Ovary (tissue), 9 donors: ENCODE results near the gene MAPT. TPM values are rescaled to one million over a fixed set of nuclear protein-coding genes. Genes with fewer than 3 reads are reported as not detected.

Source experiments
- DNase-seq, 5 donors: peaks; one replicate each; pipeline ENCODE4 v3.0.0-alpha.2; 2019 to 2020
- H3K27ac ChIP-seq, 2 donors: fragments of 200-600 bp; one replicate each; pipeline versions ENCODE4 v1.5.1 to v1.8.0; 2019 to 2022
- H3K27me3 ChIP-seq: fragments of 200-600 bp; one replicate; pipeline ENCODE4 v1.8.0; 2022
- H3K36me3 ChIP-seq: fragments of 200-600 bp; sonication (generic); one replicate; pipeline ENCODE4 v1.5.1; 2019
- H3K4me1 ChIP-seq: one replicate; pipeline ENCODE4 v1.8.1; 2013; ENCODE audit warnings: mild to moderate bottlenecking, moderate library complexity; ENCODE audit not compliant: insufficient read depth
- H3K4me3 ChIP-seq: fragments of 200-600 bp; sonication (generic); one replicate; pipeline ENCODE4 v1.5.1; 2017
- H3K9me3 ChIP-seq, 2 donors: fragments of 200-600 bp in 1 of 2; sonication (generic) in 1 of 2; one replicate each; pipeline versions ENCODE4 v1.5.1 to v1.8.1; 2013 to 2019; ENCODE audit warnings: mild to moderate bottlenecking in 1 of 2, moderate library complexity in 1 of 2
- CTCF ChIP-seq, 3 donors: fragments of 450-650 bp in 2 of 3; fragments of 200-600 bp in 1 of 3; IDR thresholded peaks; one replicate each; pipeline versions ENCODE4 v1.5.1 to v1.8.0; 2016 to 2022; ENCODE audit warnings: antibody characterized with exemption in 3 of 3, mild to moderate bottlenecking in 1 of 3
- EP300 ChIP-seq: sonication (generic); formaldehyde crosslinking; IDR thresholded peaks from one replicate; pipeline ENCODE4 v1.6.1; 2017; ENCODE audit warnings: antibody characterized with exemption
- POLR2A ChIP-seq: fragments of 450-650 bp; IDR thresholded peaks from one replicate; pipeline ENCODE4 v1.6.1; 2017; ENCODE audit warnings: antibody characterized with exemption, mild to moderate bottlenecking, moderate library complexity
- whole genome bisulfite sequencing, 3 donors: extraction: QIAGEN DNeasy Blood & Tissue Kit in 1 of 3; methylation state at CpG; one replicate each; pipeline versions ENCODE4 v1.1.5 to v1.1.7; 2013 to 2017; 5-methylcytosine and 5-hydroxymethylcytosine counted together
- intact Hi-C, 4 donors: fragments of 100-400 bp; cut with DNase I; formaldehyde crosslinking; loops; one replicate each; pipeline versions ENCODE4 v1.11.0 to v1.15.1; 2022 to 2023
- polyA plus RNA-seq, 2 donors: library from polyadenylated mRNA; stranded (reverse); fragments of 200-250 nt in 1 of 2; fragments of 350-450 nt in 1 of 2; fragmentation: Illumina TruSeq in 1 of 2; extraction: RNeasy Lipid Tissue Mini Kit (QIAGEN cat#74804) in 1 of 2; gene quantifications; one replicate each; pipeline ENCODE4 v1.2.3, GENCODE V29; 2013 to 2014
- total RNA-seq, 7 donors: library from RNA; depleted of rRNA in 2 of 7; stranded (reverse); fragments of >200 nt in 2 of 7; fragmentation: NEBNext Ultra II Directional in 3 of 7; extraction: Animal tissue kit (Norgen Biotek cat#: 25700) in 3 of 7; gene quantifications; one replicate each; pipeline versions ENCODE4 v1.1.0 to v1.2.4, GENCODE V29; 2016 to 2023
- donor health status: DM: no; HTN: no; CAD: no; lungs with moderate emphysema.
- donor health status: DM: no; HTN: no; CAD: no.
- donor health status: Bipolar disorder and iron deficiency.
- donor health status: DM: yes; HTN: yes; CAD: no.
- donor health status: DM: no; HTN: no; CAD: no.
- donor health status: DM: yes; HTN: yes; CAD: no.

Gene MAPT
- total and polyA plus RNA-seq, 9 donors, result 0.40 to 2.2 (median 1.1) TPM

DNA sequence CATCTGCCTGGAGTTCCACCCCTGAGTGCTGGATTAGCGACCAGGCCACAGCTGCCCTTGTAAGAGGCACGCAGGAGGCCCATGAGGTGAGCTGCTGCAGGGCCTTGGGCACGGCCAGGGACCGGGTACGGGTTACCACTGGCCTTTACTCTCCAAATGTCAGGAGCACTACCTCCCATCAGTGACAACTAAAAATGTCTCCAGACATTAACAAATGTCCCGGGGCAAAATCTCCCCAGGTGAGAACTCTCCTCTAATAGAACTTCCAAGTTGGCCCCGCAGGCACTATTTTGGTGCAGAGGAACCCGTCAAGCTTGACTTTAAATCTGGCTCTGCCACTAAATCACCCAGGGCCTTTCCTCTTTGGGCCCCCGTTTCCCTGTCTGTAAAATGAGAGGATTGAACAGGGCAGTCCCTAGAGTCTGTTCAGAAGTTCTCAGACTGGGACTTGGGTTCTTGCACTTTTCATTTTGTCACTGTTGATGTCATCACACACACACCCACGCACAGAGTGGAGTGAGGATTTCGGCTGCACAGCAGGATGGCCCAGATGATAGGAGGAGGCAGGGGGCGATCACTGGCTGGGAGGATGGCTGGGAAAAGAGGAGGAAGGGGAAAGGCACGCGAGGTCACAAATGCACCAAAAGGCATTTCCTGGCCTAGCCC, 24.5 kb upstream of the MAPT start:
- no peaks in the 10 kb centered on the region for H3K27me3 ChIP-seq
- no peaks in the 10 kb centered on the region for H3K36me3 ChIP-seq
- no peaks in the 10 kb centered on the region for H3K9me3 ChIP-seq
- H3K4me1 ChIP-seq, result peaks cover 5% of the 10 kb centered on the region
- no peak for DNase-seq
- H3K27ac ChIP-seq, result no peak overlapping the region
- intact Hi-C loops, result no loop called here
- no peak overlapping the region for H3K4me3 ChIP-seq
- no peak for TF ChIP-seq EP300
- no peak for TF ChIP-seq CTCF (IDR thresholded peaks at IDR 0.05)
- no peak for TF ChIP-seq POLR2A
- 62 to 67% (median 64%) methylated on average over 14 of the region's 14 CpGs for WGBS, 3 donors

DNA sequence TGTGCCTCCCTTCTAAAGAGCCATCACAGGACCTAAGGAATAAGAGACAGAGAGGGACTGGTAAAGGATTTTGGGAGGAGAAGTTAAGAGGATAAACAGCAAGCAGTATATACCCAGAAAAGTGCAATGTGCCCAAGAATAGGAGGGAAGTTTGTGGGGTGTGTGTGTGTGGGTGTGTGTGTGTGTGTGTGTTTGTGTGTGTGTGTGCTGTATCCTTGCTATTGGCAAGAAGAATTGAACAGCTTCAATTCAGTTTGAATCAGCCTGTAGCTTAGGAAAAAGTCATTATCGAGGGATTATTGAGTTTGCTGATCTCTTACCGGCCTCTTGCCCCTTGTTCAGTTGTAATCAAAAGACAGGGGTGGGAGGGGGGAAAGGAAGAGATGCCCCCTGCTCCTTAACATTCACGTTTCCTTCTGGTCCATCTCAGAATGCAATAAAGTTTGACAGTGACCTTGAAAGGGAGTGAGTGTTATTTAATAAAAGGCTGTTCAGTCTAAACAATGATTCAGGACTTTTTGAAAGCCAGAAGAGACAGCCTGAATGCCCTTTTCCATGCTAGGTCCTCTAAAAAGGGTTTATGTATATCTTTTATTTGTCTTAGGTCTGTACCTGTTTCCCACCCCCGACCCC, 23.9 kb upstream of the MAPT start:
- WGBS, 3 donors, result 3 to 14% (median 4%) methylated on average over 4 of the region's 4 CpGs
- no peaks in the 10 kb centered on the region for H3K36me3 ChIP-seq
- peaks cover 5% of the 10 kb centered on the region for H3K4me1 ChIP-seq
- H3K4me3 ChIP-seq, result no peak overlapping the region
- DNase-seq, result no peak
- no peak for TF ChIP-seq POLR2A
- TF ChIP-seq CTCF (IDR thresholded peaks at IDR 0.05), result no peak
- no peak for TF ChIP-seq EP300
- intact Hi-C loops, result no loop called here
- H3K27ac ChIP-seq, result no peak overlapping the region
- H3K9me3 ChIP-seq, result no peaks in the 10 kb centered on the region
- no peaks in the 10 kb centered on the region for H3K27me3 ChIP-seq

GRCh38 chr17:45871718-45872117, 22.6 kb upstream of the MAPT start:
- Histone ChIP-seq H3K4me3 (no peak overlapping the region), H3K27ac (no peak overlapping the region), H3K27me3 (no peaks in the 10 kb centered on the region), H3K9me3 (no peaks in the 10 kb centered on the region), H3K36me3 (no peaks in the 10 kb centered on the region), H3K4me1 (peaks cover 5% of the 10 kb centered on the region)
- intact Hi-C loops, result no loop called here
- WGBS, 3 donors, result 80 to 83% (median 81%) methylated on average over 5 of the region's 5 CpGs
- DNase-seq, result no peak
- no peak for TF ChIP-seq CTCF (IDR thresholded peaks at IDR 0.05)
- no peak for TF ChIP-seq POLR2A

GRCh38 chr17:45873728-45874127, 20.6 kb upstream of the MAPT start:
- TF ChIP-seq CTCF (IDR thresholded peaks at IDR 0.05), result no peak
- TF ChIP-seq POLR2A, result no peak
- no peak for TF ChIP-seq EP300
- Histone ChIP-seq H3K36me3 (no peaks in the 10 kb centered on the region), H3K27ac (no peak overlapping the region), H3K27me3 (no peaks in the 10 kb centered on the region), H3K4me1 (peaks cover 5% of the 10 kb centered on the region), H3K4me3 (no peak overlapping the region), H3K9me3 (no peaks in the 10 kb centered on the region)
- DNase-seq, result no peak
- 39 to 55% (median 52%) methylated on average over 6 of the region's 6 CpGs for WGBS, 3 donors
- intact Hi-C loops, result no loop called here
